Measurements from ENCODE around the gene MOB2.

MOB2 gene

GRCh38 chr11:1486054-1486825 is at the start of gene MOB2:
Gene MOB2, minus strand, starts transcription at chr11:1486779. Its CDS starts 223 bp downstream, at chr11:1486556.
- DNase-seq, result no peak

GRCh38 chr11:1534682-1535081 is 48.1 kb upstream of the MOB2 start:
- DNase-seq, result no peak

GRCh38 chr11:1534171-1534570 is 47.6 kb upstream of the MOB2 start:
- no peak for DNase-seq

GRCh38 chr11:1533342-1533725 is 46.8 kb upstream of the MOB2 start:
- no peak for DNase-seq

GRCh38 chr11:1532606-1533341 is 46.2 kb upstream of the MOB2 start:
- DNase-seq, result no peak

- DNase-seq, result no peak
Measured at GRCh38 chr11:1532014-1532586, 45.5 kb upstream of the MOB2 start.

- DNase-seq, result no peak
Measured at GRCh38 chr11:1531449-1532013, 45.0 kb upstream of the MOB2 start.

- DNase-seq, result no peak
Measured at GRCh38 chr11:1530686-1531448, 44.3 kb upstream of the MOB2 start.

- DNase-seq, result no peak
Measured at GRCh38 chr11:1529774-1530173, 43.2 kb upstream of the MOB2 start.

GRCh38 chr11:1529286-1529685 is 42.7 kb upstream of the MOB2 start:
- no peak for DNase-seq

GRCh38 chr11:1528710-1529109 is 42.1 kb upstream of the MOB2 start:
- no peak for DNase-seq

GRCh38 chr11:1526785-1527184 is 40.2 kb upstream of the MOB2 start:
- no peak for DNase-seq

- no peak for DNase-seq
Measured at GRCh38 chr11:1523779-1524178, 37.2 kb upstream of the MOB2 start.

- no peak for DNase-seq
Measured at GRCh38 chr11:1523077-1523476, 36.5 kb upstream of the MOB2 start.

GRCh38 chr11:1522081-1522424 is 35.5 kb upstream of the MOB2 start:
- DNase-seq, result no peak

- no peak for DNase-seq
Measured at GRCh38 chr11:1521382-1522080, 35.0 kb upstream of the MOB2 start.

- DNase-seq, result no peak
Measured at GRCh38 chr11:1520663-1521267, 34.2 kb upstream of the MOB2 start.

GRCh38 chr11:1520209-1520662 is 33.7 kb upstream of the MOB2 start:
- DNase-seq, result no peak

GRCh38 chr11:1519028-1520010 is 32.7 kb upstream of the MOB2 start:
- no peak for DNase-seq

GRCh38 chr11:1518301-1518700 is 31.7 kb upstream of the MOB2 start:
- DNase-seq, result no peak
